C4-2B (cell line): ENCODE results near the gene NOL7.

Experiments used
- CTCF ChIP-seq: fragments of 450-650 bp; conservative IDR thresholded peaks from 2 replicates; pipeline ENCODE4 v1.5.1; 2017; ENCODE audit warnings: mild to moderate bottlenecking
- ZFX ChIP-seq: fragments of 450-650 bp; IDR thresholded peaks from 2 replicates; pipeline ENCODE4 v1.6.1; 2017

GRCh38 chr6:13663986-13664385, 48.9 kb downstream of the NOL7 start:
- no peak for TF ChIP-seq CTCF
- no peak for TF ChIP-seq ZFX
